ENCODE results near the gene SLC22A12. TPM values are rescaled to one million over a fixed set of nuclear protein-coding genes. Genes with fewer than 3 reads are reported as not detected.
"Not testable (repeated sequence)": the region's sequence is repeated elsewhere in the genome, so short reads cannot be mapped to it uniquely, and the experiment has no call there.

Gene SLC22A12
- total RNA-seq, 4 donors from 2014 or later, result not detected

DNA sequence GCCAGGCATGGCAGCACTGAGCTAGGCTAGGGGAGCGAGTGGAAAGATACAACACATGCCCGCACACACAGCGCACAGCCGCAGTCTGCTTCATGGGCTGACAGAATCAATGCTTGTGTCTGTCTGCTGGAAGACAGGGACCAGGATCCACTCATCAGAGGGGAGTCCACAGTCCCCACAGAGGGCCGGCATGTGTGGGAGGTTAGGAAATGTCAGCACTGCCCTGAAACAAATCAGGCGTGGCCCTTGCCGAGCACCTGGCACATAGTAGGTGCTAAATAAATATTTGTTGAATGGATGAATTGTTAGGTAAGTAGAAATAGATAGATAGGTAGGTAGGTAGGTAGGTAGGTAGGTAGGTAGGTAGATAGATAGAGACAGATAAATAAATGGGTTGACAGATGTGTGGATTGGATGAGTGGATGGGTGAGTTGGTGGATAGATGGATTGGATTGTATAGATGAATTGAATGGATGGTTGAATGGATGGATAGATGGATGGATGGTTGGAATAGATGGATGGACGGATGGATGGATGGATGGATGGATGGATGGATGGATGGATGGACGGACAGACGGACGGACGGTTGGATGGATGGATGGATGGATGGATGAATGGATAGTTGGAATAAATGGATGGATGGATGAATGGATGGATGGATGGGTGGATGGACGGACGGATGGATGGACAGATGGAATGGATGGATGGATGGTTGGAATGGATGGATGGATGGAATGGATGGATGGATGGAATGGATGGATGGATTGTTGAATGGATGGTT, 3.3 kb downstream of the SLC22A12 start:
- Histone ChIP-seq H3K9me3 (no peaks in the 10 kb centered on the region), H3K36me3 (no peaks in the 10 kb centered on the region), H3K4me3 (no peak overlapping the region), H3K4me1 (no peaks in the 10 kb centered on the region), H3K27ac (no peak overlapping the region), H3K27me3 (peaks cover 6% of the 10 kb centered on the region)
- TF ChIP-seq POLR2AphosphoS5 (IDR thresholded peaks at IDR 0.05) (no peak), EP300 (IDR thresholded peaks at IDR 0.05) (no peak), POLR2A (IDR thresholded peaks at IDR 0.05) (no peak)
- TF ChIP-seq, protein P1, sequence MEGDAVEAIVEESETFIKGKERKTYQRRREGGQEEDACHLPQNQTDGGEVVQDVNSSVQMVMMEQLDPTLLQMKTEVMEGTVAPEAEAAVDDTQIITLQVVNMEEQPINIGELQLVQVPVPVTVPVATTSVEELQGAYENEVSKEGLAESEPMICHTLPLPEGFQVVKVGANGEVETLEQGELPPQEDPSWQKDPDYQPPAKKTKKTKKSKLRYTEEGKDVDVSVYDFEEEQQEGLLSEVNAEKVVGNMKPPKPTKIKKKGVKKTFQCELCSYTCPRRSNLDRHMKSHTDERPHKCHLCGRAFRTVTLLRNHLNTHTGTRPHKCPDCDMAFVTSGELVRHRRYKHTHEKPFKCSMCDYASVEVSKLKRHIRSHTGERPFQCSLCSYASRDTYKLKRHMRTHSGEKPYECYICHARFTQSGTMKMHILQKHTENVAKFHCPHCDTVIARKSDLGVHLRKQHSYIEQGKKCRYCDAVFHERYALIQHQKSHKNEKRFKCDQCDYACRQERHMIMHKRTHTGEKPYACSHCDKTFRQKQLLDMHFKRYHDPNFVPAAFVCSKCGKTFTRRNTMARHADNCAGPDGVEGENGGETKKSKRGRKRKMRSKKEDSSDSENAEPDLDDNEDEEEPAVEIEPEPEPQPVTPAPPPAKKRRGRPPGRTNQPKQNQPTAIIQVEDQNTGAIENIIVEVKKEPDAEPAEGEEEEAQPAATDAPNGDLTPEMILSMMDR (IDR thresholded peaks at IDR 0.05), result no peak
- DNase-seq (ENCODE audit: low spot score in 2 of 2), result no peak
- WGBS, result 93% methylated on average over 14 of the region's 14 CpGs

DNA sequence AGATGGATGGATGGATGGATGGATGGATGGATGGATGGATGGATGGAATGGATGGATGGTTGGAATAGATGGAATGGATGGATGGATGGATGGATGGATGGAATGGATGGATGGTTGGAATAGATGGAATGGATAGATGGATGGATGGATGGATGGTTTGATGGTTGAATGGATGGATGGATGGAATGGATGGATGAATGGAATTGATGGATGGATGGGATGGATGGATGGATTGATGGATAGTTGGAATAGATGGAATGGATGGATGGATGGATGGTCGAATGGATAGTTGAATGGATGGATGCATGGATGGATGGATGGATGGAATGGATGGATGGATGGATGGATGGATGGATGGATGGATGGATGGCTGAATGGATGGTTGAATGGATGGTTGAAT, 4.9 kb downstream of the SLC22A12 start:
- H3K4me1 ChIP-seq; H3K27me3 ChIP-seq; H3K36me3 ChIP-seq; H3K4me3 ChIP-seq; H3K27ac ChIP-seq; H3K9me3 ChIP-seq; DNase-seq (ENCODE audit: low spot score in 2 of 2): not testable (repeated sequence)
- WGBS, result 83% methylated on average over 1 of the region's 1 CpG

DNA sequence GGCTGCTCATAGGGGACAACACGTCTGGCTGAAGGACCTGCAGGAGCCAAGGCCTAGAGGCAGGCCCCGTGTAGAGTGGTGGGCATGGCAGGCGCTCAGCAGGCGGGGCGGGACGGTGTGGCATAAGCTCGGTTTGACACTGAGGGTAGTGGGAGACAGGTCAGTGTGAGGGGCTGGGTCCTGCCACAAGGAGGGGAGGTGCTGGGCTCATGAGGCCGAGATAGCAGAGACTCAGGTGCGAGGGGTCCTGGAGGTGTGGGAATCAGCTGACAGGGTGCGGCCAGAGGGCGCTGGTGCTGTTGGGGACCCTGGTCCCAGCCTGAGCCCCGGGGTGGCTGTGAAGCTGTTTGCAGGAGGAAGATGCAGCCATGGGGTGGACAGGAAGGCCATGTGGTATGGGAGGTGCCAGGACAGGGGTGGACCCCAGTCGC, 6.7 kb downstream of the SLC22A12 start:
- no peaks in the 10 kb centered on the region for H3K36me3 ChIP-seq
- whole genome bisulfite sequencing, result 79% methylated on average over 8 of the region's 13 CpGs

DNA sequence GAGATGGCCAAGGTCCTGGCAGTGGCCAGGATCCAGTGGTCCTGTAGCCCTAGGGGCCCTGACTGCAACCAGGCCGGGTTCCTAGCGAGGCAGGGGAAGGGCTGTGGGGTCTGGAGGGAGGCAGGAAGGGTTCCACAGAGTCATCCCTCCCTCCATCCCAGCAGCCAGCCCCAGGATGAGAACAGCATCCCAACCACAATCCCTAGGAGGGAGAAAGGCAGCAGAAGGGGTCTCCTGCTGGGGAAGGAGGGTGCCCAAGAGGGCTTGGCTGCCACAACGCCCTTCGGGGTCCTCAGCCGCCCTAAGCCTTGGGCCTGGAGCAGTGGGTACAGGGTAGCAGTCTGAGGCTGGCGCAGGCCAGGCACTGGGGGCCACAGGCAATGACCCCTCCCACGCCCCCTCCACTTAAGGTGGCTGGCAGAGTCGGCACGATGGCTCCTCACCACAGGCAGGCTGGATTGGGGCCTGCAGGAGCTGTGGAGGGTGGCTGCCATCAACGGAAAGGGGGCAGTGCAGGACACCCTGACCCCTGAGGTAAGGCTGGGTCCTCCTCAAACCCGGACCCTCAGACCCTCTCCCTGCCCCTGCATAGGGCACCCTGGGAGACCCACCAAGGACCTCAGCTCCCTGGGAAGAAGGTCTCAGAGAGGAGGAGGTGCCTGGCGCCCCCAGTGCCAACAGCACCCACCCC, 7.2 kb downstream of the SLC22A12 start:
- WGBS, result 88% methylated on average over 2 of the region's 12 CpGs
- no peaks in the 10 kb centered on the region for H3K4me1 ChIP-seq
- H3K27ac ChIP-seq, result no peak overlapping the region
- TF ChIP-seq, protein P1 (IDR thresholded peaks at IDR 0.05), result no peak
- TF ChIP-seq POLR2A (IDR thresholded peaks at IDR 0.05) (no peak), POLR2AphosphoS5 (IDR thresholded peaks at IDR 0.05) (no peak), EP300 (IDR thresholded peaks at IDR 0.05) (no peak)
- no peaks in the 10 kb centered on the region for H3K9me3 ChIP-seq
- no peaks in the 10 kb centered on the region for H3K36me3 ChIP-seq
- H3K4me3 ChIP-seq, result no peak overlapping the region
- DNase-seq (ENCODE audit: low spot score in 2 of 2), result no peak
- no peaks in the 10 kb centered on the region for H3K27me3 ChIP-seq

More for the DNA sequence above, 6.7 kb downstream of the SLC22A12 start:
- Histone ChIP-seq H3K27me3 (no peaks in the 10 kb centered on the region), H3K4me1 (no peaks in the 10 kb centered on the region), H3K4me3 (no peak overlapping the region), H3K27ac (no peak overlapping the region), H3K9me3 (no peaks in the 10 kb centered on the region)
- TF ChIP-seq POLR2A (IDR thresholded peaks at IDR 0.05) (no peak), EP300 (IDR thresholded peaks at IDR 0.05) (no peak), POLR2AphosphoS5 (IDR thresholded peaks at IDR 0.05) (no peak)
- TF ChIP-seq, protein P1 (IDR thresholded peaks at IDR 0.05), result no peak
- peak in 1 of 2 donors; percentile 53 for DNase-seq (ENCODE audit: low spot score in 2 of 2)

DNA sequence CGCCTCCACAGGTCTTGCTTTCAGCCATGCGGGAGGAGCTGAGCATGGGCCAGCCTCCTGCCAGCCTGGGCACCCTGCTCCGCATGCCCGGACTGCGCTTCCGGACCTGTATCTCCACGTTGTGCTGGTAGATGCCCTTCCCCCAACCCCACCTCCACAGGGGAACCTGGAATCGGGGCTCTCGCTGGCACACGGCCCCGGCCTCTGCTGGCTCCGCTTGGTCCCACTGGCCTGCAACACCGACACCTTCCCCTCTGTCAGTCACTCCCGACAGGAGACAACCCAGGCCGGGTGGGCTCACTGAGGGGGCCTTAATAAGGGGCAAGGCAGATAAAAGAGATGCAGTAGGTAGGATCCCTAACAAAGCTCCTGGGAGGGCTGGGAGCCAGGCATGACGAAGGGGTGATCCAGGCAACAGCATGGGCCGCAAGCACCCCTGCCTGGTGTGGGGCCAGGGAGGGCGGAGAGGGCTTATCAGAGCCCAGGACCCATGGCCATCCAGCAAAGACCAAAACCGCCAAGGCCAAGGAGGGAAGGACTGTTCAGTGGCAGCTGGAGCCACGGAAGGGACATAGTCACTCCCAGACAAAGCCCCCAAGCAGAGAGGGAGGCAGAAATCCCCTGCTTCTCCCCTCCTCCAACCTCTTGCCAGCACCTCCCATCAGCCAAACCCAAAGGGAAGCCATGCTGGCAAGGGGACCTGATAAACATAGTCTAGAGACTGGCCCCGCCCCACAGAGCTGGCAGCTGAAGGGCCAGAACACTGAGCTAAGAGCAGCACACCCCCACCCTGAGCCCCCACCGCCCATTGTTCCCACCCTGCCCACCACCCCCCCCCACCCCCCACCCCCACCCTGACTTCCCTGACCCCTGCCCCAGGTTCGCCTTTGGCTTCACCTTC, 8.0 kb downstream of the SLC22A12 start:
- Histone ChIP-seq H3K4me1 (no peaks in the 10 kb centered on the region), H3K4me3 (no peak overlapping the region), H3K9me3 (no peaks in the 10 kb centered on the region), H3K27me3 (no peaks in the 10 kb centered on the region), H3K36me3 (no peaks in the 10 kb centered on the region), H3K27ac (no peak overlapping the region)
- no peak for TF ChIP-seq EP300 (IDR thresholded peaks at IDR 0.05)
- TF ChIP-seq POLR2A (IDR thresholded peaks at IDR 0.05), result no peak
- TF ChIP-seq, protein P1 (IDR thresholded peaks at IDR 0.05), result no peak
- DNase-seq (ENCODE audit: low spot score in 2 of 2), result no peak
- WGBS, result 77% methylated on average over 11 of the region's 23 CpGs

All from suprapubic skin (tissue), 4 donors.